GM10847 (cell line): ENCODE results near the gene FGF1.

ENCODE experiments used
- POLR2A ChIP-seq: IDR thresholded peaks from 2 replicates; pipeline ENCODE4 v1.6.1; 2011; ENCODE audit not compliant: insufficient read length; ENCODE audit errors: extremely low read depth

FGF1 gene

DNA sequence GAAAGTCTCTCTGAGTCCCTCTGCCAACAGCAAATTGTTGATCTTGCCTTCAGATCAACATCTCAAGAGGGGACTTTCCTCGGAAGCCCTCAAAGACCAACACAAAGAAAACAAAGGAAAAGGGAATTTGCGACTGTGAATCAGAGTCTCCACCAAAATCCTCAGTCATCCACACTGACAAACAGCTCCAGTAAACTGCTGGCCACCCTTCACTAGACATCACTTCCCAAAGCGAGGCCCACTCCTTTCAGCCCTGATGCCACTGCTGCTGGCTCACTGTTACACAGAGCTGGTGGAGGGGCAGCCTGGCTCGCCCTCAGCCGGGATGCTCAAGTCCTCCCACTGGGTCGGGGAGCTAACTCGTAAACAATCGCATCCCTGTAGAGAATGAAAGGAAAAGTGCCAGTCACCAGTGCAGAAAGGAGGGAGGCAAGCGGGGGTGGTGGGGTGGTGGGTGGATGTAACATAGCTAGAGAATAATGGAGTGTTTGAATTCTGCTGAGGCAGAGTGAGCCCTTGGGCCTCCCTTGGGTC is 1.3 kb downstream of the FGF1 start:
- no peak for TF ChIP-seq POLR2A

DNA sequence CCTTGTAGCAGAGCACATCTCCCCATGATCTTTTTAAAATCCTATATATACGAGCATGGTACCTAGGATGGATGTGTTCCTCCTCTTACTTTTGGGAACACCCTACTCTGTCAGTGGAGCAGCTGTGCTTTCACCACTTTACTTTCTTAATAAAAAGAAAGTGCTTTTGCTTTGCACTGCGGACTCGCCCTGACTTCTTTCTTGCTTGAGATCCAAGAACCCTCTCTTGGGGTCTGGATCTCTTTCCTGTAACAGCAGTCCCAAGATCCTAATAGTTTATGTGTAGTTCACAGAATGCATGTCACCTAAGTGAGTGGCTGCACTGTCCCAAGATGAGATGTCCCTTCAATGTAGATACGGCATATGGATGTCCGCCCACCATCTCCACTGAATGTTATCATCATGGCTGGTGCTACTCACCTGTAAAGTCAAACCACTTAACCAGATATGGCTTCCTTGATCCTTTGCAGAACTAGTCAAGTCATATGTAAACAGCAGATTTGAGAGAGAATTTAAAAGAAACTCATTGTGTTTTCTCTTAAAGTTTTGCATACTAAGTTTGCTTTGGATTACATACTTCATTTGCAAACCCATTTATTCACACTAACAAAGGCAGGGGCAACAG is 1.9 kb downstream of the FGF1 start:
- TF ChIP-seq POLR2A, result no peak

DNA sequence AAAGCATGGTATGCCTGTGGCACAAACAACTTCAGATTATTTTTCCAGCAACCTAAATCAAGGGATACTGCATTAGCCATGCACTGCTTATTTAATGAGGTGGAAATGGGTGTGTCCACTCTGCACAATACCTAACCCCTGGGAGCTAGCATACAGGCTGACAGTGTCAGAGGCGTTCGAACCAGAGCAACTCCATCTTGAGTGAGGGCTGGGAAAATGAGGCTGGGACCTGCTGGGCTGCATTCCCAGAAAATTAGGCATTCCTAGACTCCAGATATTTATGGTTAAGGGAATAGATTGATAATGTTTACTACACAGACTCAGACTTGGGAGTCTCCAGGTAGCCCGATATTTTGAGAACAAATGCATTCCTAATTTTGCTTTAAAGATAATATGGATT is 2.8 kb downstream of the FGF1 start:
- TF ChIP-seq POLR2A, result no peak

DNA sequence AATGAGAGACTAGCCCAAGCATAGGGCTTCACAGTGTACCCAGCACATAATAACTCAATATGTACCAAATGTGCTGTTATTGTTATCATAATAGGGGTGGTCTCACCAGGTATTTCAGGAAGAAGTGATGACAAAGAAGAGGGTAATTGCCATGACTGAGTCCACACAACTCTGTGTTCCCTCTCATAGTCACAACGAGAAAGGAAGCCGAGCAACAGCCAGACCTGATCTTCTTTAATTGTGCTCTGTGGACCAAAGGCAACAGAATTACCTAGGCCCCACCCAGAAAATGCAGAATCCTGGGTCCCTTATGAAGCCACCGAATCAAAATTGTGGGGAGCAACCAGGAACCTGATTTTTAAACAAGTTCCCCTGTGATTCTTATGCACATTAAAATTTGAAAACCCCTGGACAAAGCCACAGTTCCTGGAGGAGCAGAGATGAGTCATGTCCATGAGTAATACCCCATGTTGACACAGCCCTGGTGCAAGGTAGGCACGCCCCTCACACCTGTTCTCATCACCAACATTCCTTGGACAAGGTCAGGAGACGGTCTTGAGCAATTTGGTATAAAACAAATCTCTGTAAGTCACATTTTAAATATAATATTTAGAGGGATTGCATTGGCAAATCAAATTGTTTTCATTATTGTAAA is 5.2 kb downstream of the FGF1 start:
- TF ChIP-seq POLR2A, result no peak

DNA sequence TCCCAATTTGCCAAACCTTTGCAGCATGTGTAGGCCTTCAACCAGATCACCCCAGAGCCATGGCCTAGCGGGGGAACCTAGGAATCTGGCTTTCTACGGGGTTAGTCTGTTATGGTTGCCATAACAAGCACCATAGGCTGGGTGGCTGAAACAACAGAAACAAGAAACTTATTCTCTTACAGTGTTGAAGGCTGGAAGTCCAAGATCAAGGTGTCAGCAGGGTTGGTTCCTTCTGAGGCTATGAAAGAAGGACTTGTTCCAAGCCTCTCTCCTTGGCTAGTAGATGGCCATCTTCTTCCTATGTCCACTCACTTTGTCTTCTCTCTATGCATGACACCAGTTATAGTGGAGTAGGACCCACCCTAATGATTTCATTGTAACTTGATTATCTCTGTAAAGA is 6.1 kb downstream of the FGF1 start:
- no peak for TF ChIP-seq POLR2A

DNA sequence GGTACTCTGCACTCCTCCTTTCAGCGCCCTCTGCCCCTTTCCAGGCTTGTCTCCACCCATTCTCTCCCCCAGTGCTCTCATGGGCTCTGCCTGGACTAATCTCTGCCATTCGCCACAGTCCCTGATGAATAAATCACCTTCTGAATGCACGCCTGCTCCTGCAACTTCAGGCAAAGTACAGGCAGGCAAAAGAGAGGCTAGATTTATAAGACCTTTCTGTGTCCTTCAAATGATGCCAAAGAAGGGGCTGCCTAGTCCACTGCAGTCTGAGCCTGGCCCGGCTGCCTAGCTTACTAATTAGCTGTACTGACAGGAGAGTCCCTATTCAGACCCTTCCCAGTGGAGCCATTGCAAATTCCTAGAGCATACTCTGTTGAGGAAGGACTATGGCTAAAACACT is 7.4 kb downstream of the FGF1 start:
- no peak for TF ChIP-seq POLR2A

DNA sequence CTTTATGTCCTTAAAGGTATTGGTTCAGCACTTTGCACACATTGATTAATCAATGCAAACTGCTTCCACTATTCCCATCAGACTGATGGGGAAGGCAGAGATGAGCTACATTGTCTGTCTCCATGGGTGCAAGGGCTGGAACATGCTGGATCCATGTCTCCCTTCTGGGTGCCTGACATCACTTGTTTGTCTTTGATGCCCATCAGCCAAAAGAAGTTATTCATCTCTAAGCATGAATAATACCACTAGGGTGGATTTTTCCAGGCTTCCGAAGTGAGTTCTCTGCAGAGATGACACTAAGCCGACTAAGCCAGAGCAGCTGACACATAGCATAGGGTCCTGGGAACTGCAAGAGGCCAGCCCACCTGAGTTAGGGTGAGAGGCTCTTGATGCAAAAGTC is 8.7 kb downstream of the FGF1 start:
- no peak for TF ChIP-seq POLR2A

DNA sequence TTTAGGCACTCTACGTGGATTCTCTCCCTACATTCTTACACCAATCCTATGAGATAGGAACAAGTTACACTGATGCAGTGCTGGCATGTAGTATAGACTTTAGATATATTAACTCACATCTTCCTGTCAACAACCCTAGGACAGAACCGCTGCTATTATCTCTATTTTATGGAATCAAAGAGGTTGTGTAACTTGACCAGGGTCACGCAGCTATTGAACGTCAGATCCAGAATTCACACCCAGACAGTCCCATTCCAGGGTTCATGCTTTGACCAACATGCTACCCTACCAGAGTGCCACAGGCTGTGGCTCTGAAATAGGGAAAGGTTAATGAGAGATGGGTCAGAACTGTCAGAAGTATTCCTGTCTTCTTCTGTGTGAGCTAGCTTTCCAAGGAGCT is 9.6 kb downstream of the FGF1 start:
- no peak for TF ChIP-seq POLR2A

DNA sequence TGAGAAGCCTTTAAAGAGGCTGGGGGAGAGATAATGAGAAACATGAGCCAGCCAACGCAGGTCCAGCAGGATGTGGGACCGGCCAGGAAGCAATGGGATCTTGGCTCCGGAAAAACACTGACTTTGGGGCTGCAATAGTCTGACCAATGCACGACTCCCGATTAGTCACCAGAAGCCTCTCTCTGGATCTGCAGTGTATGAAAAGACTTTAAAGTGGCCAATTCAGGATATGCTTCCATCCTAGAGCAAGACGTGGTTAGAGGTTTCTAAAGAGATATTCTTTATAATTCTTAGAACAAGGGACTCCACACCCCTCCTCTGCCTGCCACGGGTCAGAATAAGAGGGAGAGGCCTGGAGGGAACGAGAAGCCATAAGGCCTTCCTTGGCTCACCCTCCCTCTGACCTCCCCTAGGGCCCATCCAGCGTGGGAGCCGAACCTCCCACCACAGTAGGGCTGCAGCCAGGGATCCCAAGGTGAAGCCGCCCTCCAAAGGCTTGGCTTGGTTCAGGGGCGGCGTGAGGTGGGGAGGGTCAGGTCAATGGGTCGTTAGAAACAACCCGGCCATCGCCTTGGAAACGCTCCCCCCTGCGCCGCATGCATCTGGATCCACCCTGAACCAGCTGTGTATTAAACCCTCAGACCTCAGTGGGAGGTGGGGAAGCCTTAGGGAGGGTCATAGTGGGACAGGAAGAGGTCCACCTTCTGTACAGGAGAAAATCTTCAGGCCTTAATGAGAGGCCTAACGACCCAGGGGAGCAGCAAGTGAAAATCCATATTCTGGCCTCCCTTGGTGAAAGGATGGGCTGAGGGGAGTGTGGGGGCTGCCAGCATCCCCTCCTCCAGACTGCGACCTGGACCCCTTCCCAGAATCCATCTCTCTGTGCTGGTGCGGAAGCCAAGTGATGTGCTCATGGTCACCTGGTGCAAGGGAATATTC is 11.1 kb downstream of the FGF1 start:
- TF ChIP-seq POLR2A, result no peak

DNA sequence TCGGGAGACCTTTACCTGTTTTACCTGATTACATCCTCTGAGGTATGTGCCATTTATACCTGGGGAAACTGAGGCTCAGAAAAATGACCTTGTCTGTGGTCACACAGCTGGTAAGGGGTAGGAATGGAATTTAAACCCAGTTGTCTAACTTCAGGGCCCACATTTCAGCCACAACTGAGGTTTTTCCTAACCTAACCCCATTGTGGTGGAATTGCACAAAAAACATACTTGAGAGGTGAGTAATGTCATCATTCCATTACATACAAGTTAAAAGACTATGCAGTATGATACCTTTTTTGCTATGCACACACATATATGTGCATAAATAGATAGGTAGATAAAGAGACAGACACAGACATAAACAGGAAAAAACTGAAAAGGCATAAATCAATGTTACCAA is 14.1 kb downstream of the FGF1 start:
- no peak for TF ChIP-seq POLR2A

DNA sequence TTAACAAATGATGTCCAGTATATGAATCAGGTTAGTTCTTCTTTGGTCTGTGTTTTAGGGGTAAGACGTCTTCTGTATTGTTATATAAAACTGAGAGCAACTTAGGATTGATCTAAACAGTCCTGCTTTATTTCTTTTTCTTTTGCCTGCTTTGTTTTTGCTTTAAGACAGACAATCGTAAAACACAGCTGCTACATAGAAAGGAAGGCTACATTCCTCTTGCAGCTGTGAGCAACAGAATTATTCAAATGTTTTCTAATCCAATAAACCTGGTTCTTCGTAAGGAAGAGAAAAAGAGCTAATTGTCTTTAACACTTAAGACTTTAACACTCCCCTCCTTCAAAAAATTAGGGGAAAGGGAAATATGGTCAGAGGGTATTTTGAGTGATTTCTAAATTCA is 14.6 kb downstream of the FGF1 start:
- no peak for TF ChIP-seq POLR2A

DNA sequence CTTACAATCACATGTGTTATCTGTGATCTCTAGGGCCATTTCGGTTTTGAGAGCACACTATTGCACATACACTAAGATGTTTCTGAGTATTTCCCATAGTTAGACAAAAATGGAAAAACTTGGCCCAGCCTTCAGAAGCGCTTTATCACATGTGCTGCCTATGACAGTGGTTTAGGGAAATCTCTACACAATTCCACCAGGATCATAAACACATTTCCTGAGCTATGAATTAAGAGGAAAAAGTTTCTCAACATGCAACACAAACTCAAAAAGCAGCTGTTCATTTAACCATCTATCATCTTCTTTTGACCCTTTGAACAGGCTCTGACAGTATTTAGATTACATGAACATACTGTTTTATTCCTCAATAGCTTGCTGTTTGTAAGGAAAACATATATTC is 15.1 kb downstream of the FGF1 start:
- TF ChIP-seq POLR2A, result no peak

DNA sequence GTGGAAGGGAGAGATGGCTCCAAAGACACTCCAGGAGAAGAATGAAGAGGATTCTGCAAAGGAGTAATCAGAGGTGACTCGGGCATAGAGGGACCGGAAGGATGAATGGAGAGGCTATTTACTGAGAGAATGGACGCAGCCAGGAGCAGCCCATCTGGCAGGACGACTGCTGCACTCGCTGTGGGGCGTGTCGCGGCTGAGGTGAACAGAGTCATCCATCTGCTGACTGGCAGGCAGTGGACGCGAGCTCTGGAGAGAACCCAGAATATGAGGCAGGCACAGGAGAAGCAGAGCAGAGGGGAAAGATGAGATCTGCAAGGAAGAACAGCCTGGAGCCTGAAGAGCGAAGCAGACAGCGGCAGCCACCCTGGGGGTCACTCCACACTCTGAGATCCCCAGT is 16.4 kb downstream of the FGF1 start:
- TF ChIP-seq POLR2A, result no peak

DNA sequence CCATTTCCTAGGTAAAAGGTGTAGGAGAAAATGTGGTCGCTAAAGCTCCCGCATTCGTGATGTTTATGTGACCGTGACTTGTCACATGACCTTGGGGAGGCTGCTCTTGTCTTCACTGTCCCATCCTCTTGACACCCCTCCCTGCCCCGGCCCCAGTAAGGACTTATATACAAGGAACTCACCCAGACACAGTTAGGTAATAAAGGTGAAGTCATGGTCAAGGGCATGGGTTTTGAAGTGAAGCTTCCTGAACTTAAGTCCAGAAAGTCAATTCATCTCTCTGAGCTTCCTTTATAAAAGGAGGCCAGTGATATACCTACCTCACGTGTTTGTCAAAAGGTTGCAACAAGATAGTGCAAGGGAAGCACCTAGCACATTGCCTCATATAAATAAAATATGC is 17.6 kb downstream of the FGF1 start:
- no peak for TF ChIP-seq POLR2A

DNA sequence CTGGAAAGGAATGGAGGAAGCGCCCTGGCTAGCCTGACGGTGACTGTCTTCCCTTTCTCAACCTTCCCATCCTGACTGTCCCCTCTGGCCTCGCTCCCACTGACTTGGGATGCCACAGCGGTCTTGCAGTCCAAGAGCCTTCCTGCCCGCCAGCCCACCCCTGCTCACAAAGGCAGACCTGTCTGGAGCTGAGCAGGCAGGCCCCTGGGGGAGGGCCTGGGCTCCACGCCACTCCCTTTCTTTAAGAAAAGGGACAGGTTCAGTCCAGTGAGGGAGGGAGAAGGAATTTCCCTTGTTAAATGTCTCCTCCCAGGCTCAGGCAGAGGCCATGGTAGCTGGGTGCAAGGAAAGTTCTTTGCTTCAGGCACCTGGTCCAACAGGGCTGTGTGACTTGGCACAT is 18.1 kb downstream of the FGF1 start:
- TF ChIP-seq POLR2A, result no peak

DNA sequence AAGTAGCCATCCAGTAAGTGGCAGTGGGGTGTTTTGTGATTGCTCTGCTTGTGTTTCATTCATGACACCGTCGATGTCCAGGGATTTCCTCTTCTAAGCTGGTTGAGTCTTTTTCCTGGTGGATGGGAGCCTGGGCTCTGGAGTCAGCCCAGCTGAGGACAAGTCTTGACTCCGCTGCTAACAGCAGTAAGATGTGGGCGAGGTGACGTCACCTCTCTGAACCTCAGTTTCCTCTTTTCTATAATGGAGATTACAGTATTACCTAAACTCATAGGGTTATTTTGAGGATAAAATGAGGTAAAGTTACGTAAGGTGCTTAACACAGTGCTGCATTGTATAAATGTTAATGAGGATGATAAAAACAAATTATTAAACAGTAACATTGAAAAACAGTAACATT is 21.3 kb downstream of the FGF1 start:
- no peak for TF ChIP-seq POLR2A
